ENCODE data around the gene DCTPP1.
A peak's percentile ranks its signal among the peaks of the same experiment; 100 is the strongest.
"Not testable (repeated sequence)": the region's sequence is repeated elsewhere in the genome, so short reads cannot be mapped to it uniquely, and the experiment has no call there.

DCTPP1 gene

DNA sequence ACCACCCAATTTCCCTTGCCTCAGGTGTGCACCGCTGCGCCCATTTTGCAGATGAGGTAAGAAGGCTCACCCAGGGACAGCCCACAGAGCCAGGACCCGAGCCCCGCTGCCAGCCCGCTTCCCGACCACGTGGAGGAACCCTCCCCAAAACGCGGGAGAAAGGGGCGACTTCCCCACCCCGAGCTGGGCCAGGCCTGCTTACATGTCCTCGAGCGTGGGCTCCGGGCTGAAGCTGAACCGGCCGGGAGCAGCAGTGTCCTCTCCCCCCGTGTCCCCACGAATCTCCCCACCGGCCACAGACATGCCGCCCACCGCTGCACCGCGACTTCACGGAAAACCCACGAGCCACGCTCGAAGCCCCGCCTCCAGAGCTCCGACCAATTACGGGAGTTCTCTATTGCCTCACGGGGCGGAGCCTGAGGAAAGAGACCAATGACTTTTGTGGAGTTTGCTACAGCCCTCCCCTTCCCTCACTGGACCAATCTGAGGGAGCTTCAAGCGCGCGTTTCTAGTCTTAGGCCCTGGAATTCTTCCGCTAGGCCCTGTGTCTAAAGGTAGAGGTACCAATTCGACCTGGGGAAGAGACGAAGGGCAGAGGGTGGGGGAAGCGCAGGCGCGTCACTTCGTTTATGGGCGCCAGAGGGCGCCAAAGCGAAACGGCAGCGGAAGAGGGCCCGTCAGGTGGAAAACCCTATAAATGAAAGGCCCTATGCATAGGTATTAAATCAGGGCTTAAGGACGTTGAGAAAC is at the start of gene DCTPP1:
Gene DCTPP1 (minus strand): TSS at position 353 of the 750 bp plus-strand sequence. CDS start 50 bp downstream, at position 303.
- DNase-seq (ENCODE audit: low read depth in 4 of 4, low spot score in 1 of 4): peak; percentile 87 to 97 (median 94)

DNA sequence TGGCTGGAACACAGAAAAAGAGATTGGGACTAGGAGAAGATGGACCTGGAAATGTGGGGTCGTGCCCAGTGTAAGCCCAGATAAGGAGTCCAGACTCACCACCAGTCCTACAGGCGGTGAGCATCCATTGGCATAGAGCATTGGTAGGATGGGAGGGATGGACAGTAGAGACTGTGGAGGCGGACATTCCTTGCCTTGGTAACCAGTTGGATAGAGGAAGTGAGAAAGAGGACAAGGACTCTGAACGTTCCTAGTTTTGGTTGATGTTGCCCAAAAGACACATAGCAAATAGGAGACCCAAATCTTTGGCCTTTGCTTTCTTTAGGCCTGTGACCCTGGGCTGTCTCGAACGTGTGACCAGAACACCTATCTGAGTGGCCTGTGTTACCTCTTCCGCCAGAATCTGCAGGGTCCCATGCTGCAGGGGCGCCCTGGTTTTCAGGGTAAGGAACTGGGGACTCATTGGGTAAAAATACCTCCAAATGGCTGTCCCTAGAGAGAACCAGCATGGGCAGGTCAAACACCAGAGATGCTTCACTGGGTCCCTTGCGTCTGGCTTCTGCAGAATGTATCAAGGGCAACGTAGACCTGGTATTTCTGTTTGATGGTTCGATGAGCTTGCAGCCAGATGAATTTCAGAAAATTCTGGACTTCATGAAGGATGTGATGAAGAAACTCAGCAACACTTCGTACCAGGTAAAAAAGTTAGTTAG is 49.1 kb upstream of the DCTPP1 start:
- no peak for DNase-seq (ENCODE audit: low read depth in 4 of 4, low spot score in 1 of 4)

DNA sequence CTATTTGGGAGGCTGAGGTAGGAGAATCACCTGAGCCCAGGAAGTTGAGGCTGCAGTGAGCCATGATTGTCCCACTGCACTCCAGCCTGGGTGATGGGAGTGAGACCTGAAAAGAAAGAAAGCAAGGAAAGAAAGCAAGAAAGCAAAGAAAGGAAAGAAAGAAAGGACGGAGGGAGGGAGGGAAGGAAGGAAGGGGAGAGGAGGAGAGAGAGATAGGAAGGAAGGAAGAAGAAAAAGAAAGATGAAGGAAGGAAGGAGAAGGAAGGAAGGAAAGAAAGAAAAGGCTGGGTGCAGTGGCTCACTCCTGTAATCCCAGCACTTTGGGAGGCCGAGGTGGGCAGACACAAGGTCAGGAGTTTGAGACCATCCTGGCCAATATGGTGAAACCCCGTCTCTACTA is 47.9 kb upstream of the DCTPP1 start:
- not testable (repeated sequence) for DNase-seq (ENCODE audit: low read depth in 4 of 4, low spot score in 1 of 4)

DNA sequence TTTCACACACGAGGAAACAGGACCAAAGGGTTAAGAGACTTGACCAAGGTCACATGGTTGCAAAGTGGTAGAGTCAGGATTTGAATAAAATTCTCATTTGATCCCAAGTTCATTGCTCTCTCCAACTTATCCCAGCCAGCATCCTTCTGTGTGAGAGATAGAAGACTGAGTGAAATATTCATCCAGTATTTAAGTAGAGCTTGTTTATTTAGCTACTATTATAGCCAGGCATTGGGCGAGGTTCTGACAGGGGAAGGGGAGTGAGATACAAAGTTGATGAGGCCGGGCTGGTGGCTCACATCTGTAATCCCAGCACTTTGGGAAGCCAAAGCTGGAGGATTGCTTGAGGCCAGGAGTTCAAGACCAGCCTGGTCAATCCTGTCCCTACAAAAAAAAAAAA is 47.2 kb upstream of the DCTPP1 start:
- no peak for DNase-seq (ENCODE audit: low read depth in 4 of 4, low spot score in 1 of 4)

DNA sequence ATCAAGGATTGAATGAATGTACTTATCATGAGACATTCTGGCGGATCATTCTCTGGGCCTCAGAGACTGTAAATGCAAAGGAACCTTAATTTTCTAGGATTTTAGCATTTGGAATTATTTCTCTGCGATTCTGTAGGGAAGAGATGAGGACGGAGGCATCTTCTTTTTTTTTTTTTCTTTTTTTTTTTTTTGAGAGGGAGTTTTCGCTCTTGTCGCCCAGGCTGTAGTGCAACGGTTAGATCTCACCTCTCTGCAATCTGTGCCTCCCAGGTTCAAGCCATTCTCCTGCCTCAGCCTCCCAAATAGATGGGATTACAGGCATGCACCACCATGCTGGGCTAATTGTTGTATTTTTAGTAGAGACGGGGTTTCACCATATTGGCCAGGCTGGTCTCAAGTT is 44.9 kb upstream of the DCTPP1 start:
- DNase-seq (ENCODE audit: low read depth in 4 of 4, low spot score in 1 of 4): no peak

DNA sequence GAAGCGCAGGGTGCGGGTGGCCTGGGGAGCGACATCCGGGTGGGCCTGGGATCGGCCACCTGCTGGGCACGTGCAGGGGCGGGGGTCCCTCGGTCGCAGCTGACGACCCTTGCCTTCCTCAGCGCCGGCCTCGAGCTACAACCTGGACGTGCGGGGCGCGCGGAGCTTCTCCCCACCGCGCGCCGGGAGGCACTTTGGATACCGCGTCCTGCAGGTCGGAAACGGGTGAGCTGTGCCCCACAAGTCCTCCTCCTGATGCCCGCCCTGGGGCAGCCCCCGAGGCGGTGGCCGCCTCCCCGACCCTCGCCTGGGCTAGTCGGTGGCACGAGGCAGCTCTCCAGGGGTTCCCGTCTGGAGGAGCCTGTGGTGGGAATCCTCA is 44.2 kb upstream of the DCTPP1 start:
- no peak for DNase-seq (ENCODE audit: low read depth in 4 of 4, low spot score in 1 of 4)

DNA sequence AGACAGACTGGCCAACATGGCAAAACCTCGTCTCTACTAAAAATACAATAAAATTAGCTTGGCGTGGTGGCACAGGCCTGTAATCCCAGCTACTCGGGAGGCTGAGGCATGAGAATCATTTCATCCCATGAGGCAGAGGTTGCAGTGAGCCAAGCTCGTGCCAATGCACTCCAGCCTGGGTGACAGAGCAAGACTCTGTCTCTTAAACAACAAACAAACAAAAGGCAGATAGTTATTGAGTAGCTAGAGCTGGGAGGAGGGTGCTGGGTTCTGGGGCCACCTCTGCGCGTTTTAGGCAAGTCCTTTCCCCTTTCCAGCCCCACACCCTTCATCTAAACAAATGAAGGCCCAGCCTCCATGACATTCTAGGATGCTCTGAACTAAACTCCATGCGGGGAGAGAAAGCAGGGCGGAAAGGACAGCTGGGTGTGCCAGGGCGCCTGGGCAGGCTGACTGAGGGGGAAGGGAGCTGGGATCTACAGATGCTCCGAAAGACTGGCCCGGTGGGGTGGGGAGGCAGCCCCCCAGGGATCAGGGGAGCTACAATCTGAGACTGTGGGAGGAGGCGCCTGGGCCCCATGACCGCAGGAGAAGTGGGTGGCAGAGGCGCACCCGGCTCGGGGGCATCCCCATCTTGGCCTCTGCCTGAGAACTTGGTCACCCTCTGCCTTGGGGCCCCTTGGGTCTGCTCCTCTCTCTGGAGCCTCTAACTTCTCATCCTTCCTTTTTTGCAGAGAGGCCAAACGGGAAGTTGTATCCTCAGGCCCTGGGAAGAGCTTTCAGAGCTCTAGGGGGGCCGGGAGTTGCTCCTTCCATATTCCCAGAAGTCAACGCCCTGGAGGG is 43.6 kb upstream of the DCTPP1 start:
- DNase-seq (ENCODE audit: low read depth in 4 of 4, low spot score in 1 of 4): peak; percentile 32 to 63 (median 46)

DNA sequence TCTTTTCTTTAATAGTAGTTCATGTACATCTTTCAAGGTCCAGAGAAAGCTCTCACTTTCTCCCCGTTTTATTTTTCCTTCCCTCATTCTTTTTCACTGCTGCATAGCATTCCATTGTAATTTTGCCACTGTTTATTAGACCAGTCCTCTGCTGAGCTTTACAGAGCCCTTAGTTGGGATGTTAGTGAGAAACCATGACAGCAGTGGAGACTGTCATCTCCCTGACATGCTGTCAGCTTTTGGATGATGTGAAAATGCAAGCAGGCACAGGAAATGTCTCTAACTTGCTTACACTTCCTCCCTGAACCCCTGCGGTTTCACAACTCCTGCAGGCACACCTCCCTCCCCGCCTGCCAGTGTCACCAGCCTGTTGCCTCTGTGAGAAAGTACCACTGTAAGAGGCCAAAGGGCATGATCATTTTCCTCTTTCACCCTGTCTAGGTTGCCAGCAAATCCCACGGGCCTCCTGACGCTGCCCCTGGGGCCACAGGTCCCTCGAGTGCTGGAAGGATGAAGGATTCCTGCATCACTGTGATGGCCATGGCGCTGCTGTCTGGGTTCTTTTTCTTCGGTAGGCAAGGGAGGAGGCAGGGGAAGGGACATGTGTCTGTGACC is 42.6 kb upstream of the DCTPP1 start, which contains the start of gene ITGAL:
Gene ITGAL (plus strand): TSS at position 415 of the 615 bp plus-strand sequence. CDS start 96 bp downstream, at position 511.
- DNase-seq (ENCODE audit: low read depth in 4 of 4, low spot score in 1 of 4): peak; percentile 55 to 80 (median 66)

DNA sequence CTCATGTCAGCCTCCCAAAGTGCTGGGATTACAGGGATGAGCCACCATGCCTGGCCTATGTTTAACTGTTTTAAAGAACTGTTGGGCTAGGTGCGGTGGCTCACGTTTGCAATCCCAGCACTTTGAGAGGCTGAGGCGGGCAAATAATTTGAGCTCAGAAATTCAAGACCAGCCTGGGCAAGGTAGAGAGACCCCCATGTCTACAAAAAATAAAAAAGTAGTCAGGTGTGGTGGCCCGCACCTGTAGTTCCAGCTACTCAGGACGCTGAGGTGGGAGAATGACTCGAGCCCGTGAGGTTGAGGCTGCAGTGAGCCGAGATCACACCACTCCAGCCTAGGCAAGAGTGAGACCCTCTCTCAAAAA is 40.8 kb upstream of the DCTPP1 start:
- DNase-seq (ENCODE audit: low read depth in 4 of 4, low spot score in 1 of 4): no peak

DNA sequence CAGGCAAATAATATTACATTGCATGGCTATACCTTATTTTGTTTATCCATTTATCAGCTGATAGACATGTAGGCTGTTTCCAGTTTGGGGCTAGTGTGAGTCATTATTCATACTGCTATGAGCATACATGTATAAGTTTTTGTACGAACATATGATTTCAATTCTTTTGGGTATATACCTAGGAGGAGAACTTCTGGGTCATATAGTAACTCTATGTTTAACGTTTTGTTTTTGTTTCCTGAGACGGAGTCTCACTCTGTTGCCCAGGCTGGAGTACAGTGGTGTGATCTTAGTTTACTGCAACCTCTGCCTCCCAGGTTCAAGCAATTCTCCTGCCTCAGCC is 40.3 kb upstream of the DCTPP1 start:
- no peak for DNase-seq (ENCODE audit: low read depth in 4 of 4, low spot score in 1 of 4)

DNA sequence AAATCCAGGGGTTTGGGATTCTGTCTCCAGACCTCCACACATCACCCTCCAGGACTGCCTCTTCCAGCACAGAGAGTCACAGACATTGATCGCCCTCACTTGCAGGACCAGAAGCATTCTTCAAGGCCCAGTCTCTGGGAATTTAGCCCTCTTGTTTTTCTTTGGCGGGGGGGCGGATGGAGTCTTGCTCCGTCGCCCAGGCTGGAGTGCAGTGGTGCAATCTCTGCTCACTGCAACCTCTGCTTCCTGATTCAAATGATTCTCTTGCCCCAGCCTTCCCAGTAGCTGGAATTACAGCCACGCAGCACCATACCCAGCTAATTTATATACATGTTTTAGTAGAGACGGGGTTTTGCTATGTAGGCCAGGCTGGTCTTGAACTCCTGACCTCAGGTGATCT is 34.2 kb upstream of the DCTPP1 start:
- no peak for DNase-seq (ENCODE audit: low read depth in 4 of 4, low spot score in 1 of 4)

DNA sequence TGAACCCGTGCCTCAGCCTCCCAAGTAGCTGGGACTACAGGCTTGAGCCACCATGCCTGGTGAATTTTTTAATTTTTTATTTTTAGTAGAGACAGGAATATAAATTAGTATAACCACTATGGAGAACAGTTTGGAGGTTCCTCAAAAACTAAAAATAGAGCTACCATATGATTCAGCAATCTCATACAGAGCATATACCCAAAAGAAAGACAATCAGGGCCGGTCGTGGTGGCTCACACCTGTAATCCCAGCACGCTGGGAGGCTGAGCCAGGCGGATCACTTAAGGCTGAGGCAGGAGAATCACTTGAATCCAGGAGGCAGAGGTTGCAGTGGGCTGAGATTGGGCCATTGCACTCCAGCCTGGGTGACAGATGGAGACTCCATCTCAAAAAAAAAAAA is 31.6 kb upstream of the DCTPP1 start:
- not testable (repeated sequence) for DNase-seq (ENCODE audit: low read depth in 4 of 4, low spot score in 1 of 4)

DNA sequence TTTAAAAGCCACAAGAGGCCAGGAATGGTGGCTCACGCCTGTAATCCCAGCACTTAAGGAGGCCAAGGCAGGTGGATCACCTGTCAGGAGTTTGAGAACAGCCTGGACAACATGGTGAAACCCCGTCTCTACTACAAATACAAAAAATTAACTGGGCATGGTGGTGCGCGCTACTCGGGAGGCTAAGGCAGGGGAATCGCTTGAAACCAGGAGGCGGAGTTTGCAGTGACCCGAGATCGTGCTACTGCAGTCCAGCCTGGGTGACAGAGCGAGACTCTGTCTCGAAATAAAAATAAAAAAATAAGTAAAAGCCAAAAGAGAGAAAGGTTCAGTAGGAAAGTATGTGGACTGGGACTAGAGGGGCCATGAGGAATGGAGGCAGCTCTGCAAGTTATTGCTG is 29.6 kb upstream of the DCTPP1 start:
- no peak for DNase-seq (ENCODE audit: low read depth in 4 of 4, low spot score in 1 of 4)

DNA sequence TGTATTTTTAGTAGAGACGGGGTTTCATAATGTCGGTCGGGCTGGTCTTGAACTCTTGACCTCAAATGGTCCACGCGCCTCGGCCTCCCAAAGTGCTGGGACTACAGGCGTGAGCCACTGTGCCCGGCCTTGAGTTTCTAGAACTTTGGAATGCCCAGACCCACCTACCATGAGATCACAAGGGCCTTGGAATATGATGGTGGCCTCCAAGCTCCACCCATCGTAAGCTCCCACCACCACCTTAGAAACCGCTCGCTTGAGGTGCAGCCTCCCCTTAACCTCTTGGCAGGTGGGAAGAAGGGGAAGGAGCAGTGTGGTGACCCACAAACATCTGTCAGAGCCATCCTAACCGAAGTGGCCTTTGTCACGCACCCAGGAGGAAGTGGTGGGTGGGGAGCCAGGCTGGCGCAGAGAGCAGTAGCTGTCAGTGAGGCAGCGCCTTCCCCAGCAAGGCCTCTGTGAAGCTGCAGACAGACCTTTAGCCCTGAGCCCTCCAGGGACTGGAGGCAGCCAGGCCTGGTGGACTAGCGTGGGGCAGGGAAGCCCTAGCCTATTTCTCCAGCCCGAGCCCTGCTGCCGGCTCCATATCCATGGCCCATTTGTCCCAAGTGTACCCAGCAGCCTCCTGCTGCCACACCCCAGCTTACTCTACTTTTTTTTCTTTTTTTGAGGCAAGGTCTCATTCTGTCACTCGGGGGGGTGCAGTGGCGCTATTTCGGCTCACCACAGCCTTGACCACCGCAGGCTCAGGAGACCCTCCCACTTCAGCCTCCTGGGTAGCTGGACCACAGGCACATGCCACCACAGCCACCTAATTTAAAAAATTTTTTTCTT is 28.9 kb upstream of the DCTPP1 start:
- peak; percentile 53 to 85 (median 72) for DNase-seq (ENCODE audit: low read depth in 4 of 4, low spot score in 1 of 4)

DNA sequence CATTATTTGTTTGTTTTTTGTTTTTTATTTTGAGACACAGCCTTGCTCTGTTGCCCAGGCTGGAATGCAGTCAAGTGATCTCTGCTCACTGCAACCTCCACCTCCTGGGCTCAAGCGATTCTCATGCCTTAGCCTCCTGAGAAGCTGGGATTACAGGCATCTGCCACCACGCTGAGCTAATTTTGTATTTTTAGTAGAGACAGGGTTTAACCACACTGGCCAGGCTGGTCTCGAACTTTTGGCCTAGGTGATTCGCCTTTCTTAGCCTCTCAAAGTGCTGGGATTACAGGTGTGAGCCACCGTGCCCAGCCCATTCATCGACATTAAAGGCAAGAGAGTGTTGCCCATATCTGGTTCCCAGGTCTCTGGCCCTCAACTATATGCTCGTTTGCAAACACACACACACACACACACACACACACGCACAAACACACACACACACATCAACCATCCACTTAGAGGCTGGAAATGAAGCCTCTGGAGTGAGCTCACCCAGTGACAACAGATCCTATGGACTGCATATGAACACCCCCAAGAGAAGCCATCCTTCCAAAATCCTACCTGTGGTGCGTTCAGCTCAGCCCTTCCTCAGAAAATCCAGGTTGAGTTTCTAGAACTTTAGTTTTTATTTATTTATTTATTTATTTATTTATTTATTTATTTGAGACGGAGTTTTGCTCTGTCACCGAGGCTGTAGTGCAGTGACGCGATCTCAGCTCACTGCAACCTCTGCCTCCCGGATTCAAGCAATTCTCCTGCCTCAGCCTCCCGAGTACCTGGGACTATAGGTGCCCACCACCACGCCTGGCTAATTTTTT is 28.1 kb upstream of the DCTPP1 start:
- DNase-seq (ENCODE audit: low read depth in 4 of 4, low spot score in 1 of 4): no peak

DNA sequence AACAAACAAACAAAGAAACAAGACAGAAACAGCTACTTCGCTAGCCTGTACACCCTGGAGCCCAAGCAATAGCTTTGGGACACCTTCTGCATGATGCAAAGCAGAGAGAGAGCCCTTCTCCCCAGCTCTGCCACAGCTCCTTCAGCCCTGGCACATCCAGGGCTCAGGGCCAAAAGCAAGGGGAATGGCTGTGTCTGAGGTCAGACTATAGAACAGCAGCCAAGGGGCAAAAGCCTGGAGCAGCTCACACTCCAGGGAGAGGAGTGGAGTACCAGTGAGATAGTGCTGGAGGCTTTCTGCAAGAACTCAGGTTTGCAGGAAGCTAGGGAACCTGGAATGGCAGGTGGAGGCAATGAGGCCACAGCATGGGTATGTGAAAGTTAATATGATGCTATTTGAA is 27.4 kb upstream of the DCTPP1 start:
- DNase-seq (ENCODE audit: low read depth in 4 of 4, low spot score in 1 of 4): no peak

DNA sequence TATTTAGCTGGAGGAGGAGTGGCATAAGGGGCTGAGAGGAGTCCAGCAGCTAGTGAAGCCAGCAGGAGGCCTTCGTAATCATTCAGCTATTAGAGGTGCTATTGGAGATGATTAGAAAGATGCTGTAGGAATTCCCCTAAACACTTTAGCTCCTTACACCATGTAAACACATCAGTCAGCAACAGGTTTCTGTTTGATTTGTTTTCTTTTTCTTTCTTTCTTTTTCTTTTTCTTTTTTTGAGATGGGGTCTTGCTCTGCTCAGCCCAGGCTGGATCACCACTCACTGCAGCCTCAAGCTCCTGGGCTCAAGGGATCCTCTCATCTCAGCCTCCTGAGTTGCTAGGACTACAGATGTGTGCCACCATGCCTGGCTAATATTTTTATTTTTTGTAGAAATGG is 26.5 kb upstream of the DCTPP1 start:
- no peak for DNase-seq (ENCODE audit: low read depth in 4 of 4, low spot score in 1 of 4)

DNA sequence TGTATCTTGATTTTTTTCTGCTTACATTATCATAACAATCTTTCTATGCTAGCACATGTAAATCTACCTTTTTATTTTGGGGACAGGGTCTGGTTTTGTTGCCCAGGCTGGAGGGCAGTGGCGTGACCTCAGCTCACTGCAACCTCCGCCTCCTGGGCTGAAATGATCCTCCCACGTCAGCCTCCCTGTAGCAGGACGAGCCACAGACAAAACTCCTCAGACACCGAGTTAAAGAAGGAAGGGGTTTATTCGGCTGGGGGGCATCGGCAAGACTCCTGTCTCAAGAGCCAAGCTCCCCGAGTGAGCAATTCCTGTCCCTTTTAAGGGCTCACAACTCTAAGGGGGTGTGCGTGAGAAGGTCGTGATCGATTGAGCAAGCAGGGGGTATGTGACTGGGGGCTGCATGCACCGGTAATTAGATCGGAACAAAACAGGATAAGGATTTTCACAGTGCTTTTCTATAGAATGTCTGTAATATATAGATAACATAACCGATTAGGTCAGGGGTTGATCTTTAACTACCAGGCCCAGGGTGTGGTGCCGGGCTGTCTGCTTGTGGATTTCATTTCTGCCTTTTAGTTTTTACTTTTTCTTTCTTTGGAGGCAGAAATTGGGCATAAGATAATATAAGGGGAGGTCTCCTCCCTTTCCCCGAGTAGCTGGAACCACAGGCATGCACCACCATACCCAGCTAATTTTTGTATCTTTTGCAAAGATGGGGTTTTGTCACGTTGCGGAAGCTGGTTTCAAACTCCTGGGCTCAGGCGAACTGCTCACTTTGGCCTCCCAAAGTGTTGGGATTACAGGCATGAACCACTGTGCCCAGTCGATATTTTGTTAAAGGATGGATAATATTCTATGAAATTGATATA is 23.1 kb upstream of the DCTPP1 start:
- DNase-seq (ENCODE audit: low read depth in 4 of 4, low spot score in 1 of 4): not testable (repeated sequence)

DNA sequence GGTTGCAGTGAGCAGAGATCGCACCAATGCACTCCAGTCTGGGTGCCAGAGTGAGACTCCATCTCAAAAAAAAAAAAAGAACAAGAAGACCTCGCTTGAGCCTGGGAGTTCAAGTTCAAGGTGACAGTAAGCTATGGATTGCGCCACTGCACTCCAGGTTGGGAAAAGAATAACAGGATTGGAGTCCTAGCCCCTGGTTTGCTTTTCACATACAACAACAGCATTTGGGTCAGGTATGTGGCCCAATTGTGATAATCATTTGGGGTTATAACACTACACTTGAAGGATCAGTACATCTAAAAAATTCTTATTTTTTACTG is 19.2 kb upstream of the DCTPP1 start:
- DNase-seq (ENCODE audit: low read depth in 4 of 4, low spot score in 1 of 4): no peak
